HepG2 (cell line): Measurements from ENCODE around the gene IFNL1. TPM values are rescaled to one million over a fixed set of nuclear protein-coding genes. Genes with fewer than 3 reads are reported as not detected.

ENCODE experiments used
- ATAC-seq: fragments of 200-7000 bp; cut with Tn5 transposase; 3 replicates; pipeline ENCODE4 v1.9.1; 2020; ENCODE audit warnings: mild to moderate bottlenecking, moderate library complexity
- BruUV-seq: library from RNA; stranded (reverse); fragments of 400-500 nt; replicated peaks from 2 replicates; lab custom pipeline; 2021; lab: Mats Ljungman, UMichigan
- CTCF ChIA-PET: fragments of 300-600 bp; formaldehyde crosslinking; extraction: SDS; loops from one replicate; lab custom pipeline; 2021; ENCODE audit warnings: low total read pairs, inconsistent platforms, low intra/inter-chr PET ratio; lab: Yijun Ruan, JAX
- POLR2A ChIA-PET: fragments of 350-600 bp; sonication (Branson Sonifier 250); formaldehyde crosslinking; loops from one replicate; lab custom pipeline; 2020; ENCODE audit warnings: antibody characterized with exemption, inconsistent platforms; lab: Yijun Ruan, JAX
- DNase-seq: peaks from one replicate; pipeline ENCODE4 v3.0.0-alpha.2; 2015; ENCODE audit warnings: low spot score
- FAIRE-seq: peaks from 3 replicates; lab custom pipeline; 2011; peaks lifted over from hg19 to GRCh38; lab: Jason Lieb, UNC
- H2AFZ ChIP-seq: one replicate; pipeline ENCODE4 v1.6.1; 2011; ENCODE audit warnings: low read length, inconsistent platforms
- H3K27ac ChIP-seq: fragments of 300-600 bp; 3 replicates; pipeline ENCODE4 v1.8.0; 2011; ENCODE audit warnings: mixed run types, mild to moderate bottlenecking, mixed read lengths, low read length, inconsistent platforms; ENCODE audit not compliant: insufficient read depth; ENCODE audit errors: extremely low read length
- H3K27me3 ChIP-seq, 2 experiments: fragments of 200-600 bp in 1 of 2; 2 replicates in 1 of 2; 3 replicates in 1 of 2; pipeline versions ENCODE4 v1.6.0 to v1.8.0; 2011; ENCODE audit warnings: low read length in 2 of 2, mild to moderate bottlenecking in 2 of 2, moderate library complexity in 2 of 2, inconsistent platforms in 1 of 2; ENCODE audit not compliant: insufficient read depth in 2 of 2, control insufficient read depth in 1 of 2
- H3K36me3 ChIP-seq, 2 experiments: fragments of 200-600 bp in 1 of 2; replicated peaks in 1 of 2; 2 replicates in 1 of 2; 3 replicates in 1 of 2; pipeline versions ENCODE4 v1.5.1 to v1.8.0; 2011; ENCODE audit warnings: low read length in 2 of 2, inconsistent platforms in 1 of 2; ENCODE audit not compliant: insufficient read depth in 2 of 2, control insufficient read depth in 1 of 2
- H3K4me1 ChIP-seq: 2 replicates; pipeline ENCODE4 v1.5.1; 2012; ENCODE audit warnings: low read length, inconsistent platforms; ENCODE audit not compliant: insufficient read depth
- H3K4me2 ChIP-seq: 2 replicates; pipeline ENCODE4 v1.6.0; 2011; ENCODE audit warnings: low read depth, low read length, inconsistent platforms
- H3K4me3 ChIP-seq, 3 experiments: fragments of 200-600 bp in 1 of 3; sonication (generic), shearing (Covaris generic) in 1 of 3; replicated peaks in 1 of 3; 2 replicates each; pipeline ENCODE4 v1.5.1; 2011 to 2016; ENCODE audit warnings: low read length in 3 of 3, inconsistent platforms in 2 of 3, low read depth in 2 of 3, mild to moderate bottlenecking in 2 of 3, control low read depth in 1 of 3, mixed read lengths in 1 of 3; ENCODE audit not compliant: insufficient read depth in 1 of 3
- H3K79me2 ChIP-seq: one replicate; pipeline ENCODE4 v1.6.1; 2011; ENCODE audit warnings: low read length, inconsistent platforms; ENCODE audit not compliant: insufficient read depth
- H3K9ac ChIP-seq: 2 replicates; pipeline ENCODE4 v1.6.0; 2011; ENCODE audit warnings: mild to moderate bottlenecking, low read depth, low read length, inconsistent platforms; ENCODE audit not compliant: insufficient read depth
- H3K9me3 ChIP-seq: 2 replicates; pipeline ENCODE4 v1.5.1; 2012; ENCODE audit warnings: mild to moderate bottlenecking, low read length
- H4K20me1 ChIP-seq: 2 replicates; pipeline ENCODE4 v1.6.0; 2011; ENCODE audit warnings: inconsistent platforms, mild to moderate bottlenecking, low read length, moderate library complexity; ENCODE audit not compliant: insufficient read depth
- ARNT2 ChIP-seq: sonication (generic); formaldehyde crosslinking; IDR thresholded peaks from 2 replicates; pipeline ENCODE4 v1.8.0; 2022; ENCODE audit warnings: mild to moderate bottlenecking, low read depth, missing genetic modification reagents, moderate library complexity
- FIP1L1 ChIP-seq: fragments of 200-400 bp; formaldehyde crosslinking; IDR thresholded peaks from 2 replicates; pipeline ENCODE4 v1.6.1; 2018; ENCODE audit warnings: low read depth, mild to moderate bottlenecking, low read length, moderate library complexity, borderline replicate concordance; ENCODE audit not compliant: insufficient read depth
- KMT2A ChIP-seq: sonication (generic); formaldehyde crosslinking; IDR thresholded peaks from 2 replicates; pipeline ENCODE4 v1.4.0; 2020; ENCODE audit warnings: missing genetic modification reagents
- MTA1 ChIP-seq: sonication (generic); formaldehyde crosslinking; IDR thresholded peaks from 2 replicates; pipeline ENCODE4 v1.4.0; 2020; ENCODE audit warnings: missing genetic modification reagents, mild to moderate bottlenecking, borderline replicate concordance
- MTA3 ChIP-seq: sonication (generic); formaldehyde crosslinking; IDR thresholded peaks from 2 replicates; pipeline ENCODE4 v1.4.0; 2020; ENCODE audit warnings: missing genetic modification reagents
- POLR2AphosphoS2 ChIP-seq: IDR thresholded peaks from 2 replicates; pipeline ENCODE4 v1.6.1; 2011; ENCODE audit warnings: low read depth, low read length, improper control_type of control experiment
- ZNF230 ChIP-seq: sonication (generic); formaldehyde crosslinking; IDR thresholded peaks from 2 replicates; pipeline ENCODE4 v1.4.0; 2020; ENCODE audit warnings: mild to moderate bottlenecking, missing genetic modification reagents
- ZNF672 ChIP-seq: sonication (generic); formaldehyde crosslinking; IDR thresholded peaks from 2 replicates; pipeline ENCODE4 v1.8.1; 2022; ENCODE audit warnings: missing genetic modification reagents
- ZSCAN21 ChIP-seq: sonication (generic); formaldehyde crosslinking; IDR thresholded peaks from 2 replicates; pipeline ENCODE4 v1.8.0; 2022; ENCODE audit warnings: mild to moderate bottlenecking, missing genetic modification reagents, moderate library complexity, borderline replicate concordance
- whole genome bisulfite sequencing: methylation state at CpG from one replicate; pipeline ENCODE4 v1.1.6; 2017; ENCODE audit warnings: low lambda C conversion rate; 5-methylcytosine and 5-hydroxymethylcytosine counted together
- in situ Hi-C: cut with HindIII; loops from 2 replicates; pipeline ENCODE4 v1.10.0; 2017; ENCODE audit warnings: low pct_unique_long_range_greater_than_20kb; ENCODE audit not compliant: extremely low pct_ligation_motif_present
- intact Hi-C: fragments of 100-400 bp; cut with micrococcal nuclease; formaldehyde crosslinking; loops from one replicate; pipeline ENCODE4 v1.10.0; 2022; ENCODE audit not compliant: unreplicated experiment
- polyA plus RNA-seq, 8 experiments: library from polyadenylated mRNA; depleted of rRNA in 3 of 8; stranded (reverse) in 7 of 8; unstranded in 1 of 8; fragments of >200 nt; fragmentation: Illumina TruSeq in 4 of 8; extraction: Trizol in 4 of 8; gene quantifications; 2 replicates each; pipeline versions ENCODE4 v1.2.1 to v1.2.3, GENCODE V29; 2011 to 2016; ENCODE audit warnings: low read depth in 4 of 8, missing spikeins in 1 of 8, mixed read lengths in 1 of 8; ENCODE audit not compliant: insufficient read depth in 1 of 8
- total RNA-seq, 5 experiments: library from RNA; depleted of rRNA; stranded (reverse); fragments of >200 nt; fragmentation: Illumina TruSeq; extraction: Trizol; gene quantifications; 2 replicates each; pipeline ENCODE4 v1.2.3, GENCODE V29; 2016; ENCODE audit warnings: low read depth in 1 of 5
- TF ChIP-seq, protein P1 (sequence below): sonication (generic); formaldehyde crosslinking; IDR thresholded peaks from 2 replicates; pipeline ENCODE4 v1.4.0; 2020; ENCODE audit warnings: low read depth, mild to moderate bottlenecking, missing genetic modification reagents
- TF ChIP-seq, protein P2 (sequence below): sonication (generic); formaldehyde crosslinking; IDR thresholded peaks from 2 replicates; pipeline ENCODE4 v1.4.0; 2020; ENCODE audit warnings: missing genetic modification reagents
- TF ChIP-seq, protein P3 (sequence below): sonication (generic); formaldehyde crosslinking; conservative IDR thresholded peaks from 2 replicates; pipeline ENCODE4 v1.8.0; 2022; ENCODE audit warnings: low read depth, missing genetic modification reagents
- TF ChIP-seq, protein P4 (sequence below): sonication (generic); formaldehyde crosslinking; IDR thresholded peaks from 2 replicates; pipeline ENCODE4 v1.4.0; 2020; ENCODE audit warnings: missing genetic modification reagents, mild to moderate bottlenecking, borderline replicate concordance

The IFNL1 gene
- total and polyA plus RNA-seq, 2 of the 13 experiments (the other 11 are each of a cell fraction or from before 2014, with no cell fraction given) = not detected

DNA sequence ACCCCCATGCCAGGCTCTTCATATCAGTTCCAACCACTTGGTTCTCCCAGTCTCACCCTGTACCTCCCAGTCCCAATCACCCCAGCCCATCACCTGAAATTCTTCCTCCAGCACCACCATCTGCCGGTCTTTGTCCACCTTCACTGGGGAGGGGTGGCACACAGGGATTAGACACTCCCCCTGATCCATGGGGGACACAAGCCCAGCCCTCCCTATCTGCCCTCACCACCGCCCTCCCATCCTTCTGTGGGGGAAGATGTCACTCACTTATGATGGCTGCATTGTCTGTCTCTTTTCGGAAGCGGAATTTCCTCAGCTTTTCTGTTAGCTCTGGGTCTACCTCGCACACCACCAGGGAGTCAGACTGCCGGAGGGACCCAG is 39.0 kb downstream of the IFNL1 start:
- Histone ChIP-seq H3K4me2 (peak overlapping the region; percentile 70), H3K9me3 (no peaks in the 10 kb centered on the region), H3K4me1 (peaks cover 66% of the 10 kb centered on the region), H3K9ac (no peak overlapping the region), H3K79me2 (no peaks in the 10 kb centered on the region), H3K27me3 (no peaks in the 10 kb centered on the region), H3K36me3 (no peaks in the 10 kb centered on the region), H3K27ac (no peak overlapping the region), H2AFZ (peak overlapping the region; percentile 15), H3K4me3 (peak overlapping the region; percentile 31 to 66 (median 43); a peak in 4 of 6 replicates), H4K20me1 (no peaks in the 10 kb centered on the region)
- ChIA-PET POLR2A (no interaction called here), CTCF (no interaction called here)
- ATAC-seq = peak; percentile 31
- TF ChIP-seq, protein P1, sequence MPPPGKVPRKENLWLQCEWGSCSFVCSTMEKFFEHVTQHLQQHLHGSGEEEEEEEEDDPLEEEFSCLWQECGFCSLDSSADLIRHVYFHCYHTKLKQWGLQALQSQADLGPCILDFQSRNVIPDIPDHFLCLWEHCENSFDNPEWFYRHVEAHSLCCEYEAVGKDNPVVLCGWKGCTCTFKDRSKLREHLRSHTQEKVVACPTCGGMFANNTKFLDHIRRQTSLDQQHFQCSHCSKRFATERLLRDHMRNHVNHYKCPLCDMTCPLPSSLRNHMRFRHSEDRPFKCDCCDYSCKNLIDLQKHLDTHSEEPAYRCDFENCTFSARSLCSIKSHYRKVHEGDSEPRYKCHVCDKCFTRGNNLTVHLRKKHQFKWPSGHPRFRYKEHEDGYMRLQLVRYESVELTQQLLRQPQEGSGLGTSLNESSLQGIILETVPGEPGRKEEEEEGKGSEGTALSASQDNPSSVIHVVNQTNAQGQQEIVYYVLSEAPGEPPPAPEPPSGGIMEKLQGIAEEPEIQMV (CRISPR knock-in tag) = no peak
- TF ChIP-seq ZNF672 (CRISPR knock-in tag) (no peak), MTA3 (CRISPR knock-in tag) (no peak), KMT2A (CRISPR knock-in tag) (no peak), POLR2AphosphoS2 (no peak), ARNT2 (no peak), ZSCAN21 (CRISPR knock-in tag) (no peak), FIP1L1 (no peak), MTA1 (CRISPR knock-in tag) (no peak), ZNF230 (no peak)
- TF ChIP-seq, protein P2, sequence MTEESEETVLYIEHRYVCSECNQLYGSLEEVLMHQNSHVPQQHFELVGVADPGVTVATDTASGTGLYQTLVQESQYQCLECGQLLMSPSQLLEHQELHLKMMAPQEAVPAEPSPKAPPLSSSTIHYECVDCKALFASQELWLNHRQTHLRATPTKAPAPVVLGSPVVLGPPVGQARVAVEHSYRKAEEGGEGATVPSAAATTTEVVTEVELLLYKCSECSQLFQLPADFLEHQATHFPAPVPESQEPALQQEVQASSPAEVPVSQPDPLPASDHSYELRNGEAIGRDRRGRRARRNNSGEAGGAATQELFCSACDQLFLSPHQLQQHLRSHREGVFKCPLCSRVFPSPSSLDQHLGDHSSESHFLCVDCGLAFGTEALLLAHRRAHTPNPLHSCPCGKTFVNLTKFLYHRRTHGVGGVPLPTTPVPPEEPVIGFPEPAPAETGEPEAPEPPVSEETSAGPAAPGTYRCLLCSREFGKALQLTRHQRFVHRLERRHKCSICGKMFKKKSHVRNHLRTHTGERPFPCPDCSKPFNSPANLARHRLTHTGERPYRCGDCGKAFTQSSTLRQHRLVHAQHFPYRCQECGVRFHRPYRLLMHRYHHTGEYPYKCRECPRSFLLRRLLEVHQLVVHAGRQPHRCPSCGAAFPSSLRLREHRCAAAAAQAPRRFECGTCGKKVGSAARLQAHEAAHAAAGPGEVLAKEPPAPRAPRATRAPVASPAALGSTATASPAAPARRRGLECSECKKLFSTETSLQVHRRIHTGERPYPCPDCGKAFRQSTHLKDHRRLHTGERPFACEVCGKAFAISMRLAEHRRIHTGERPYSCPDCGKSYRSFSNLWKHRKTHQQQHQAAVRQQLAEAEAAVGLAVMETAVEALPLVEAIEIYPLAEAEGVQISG (CRISPR knock-in tag) = no peak
- TF ChIP-seq, protein P3, sequence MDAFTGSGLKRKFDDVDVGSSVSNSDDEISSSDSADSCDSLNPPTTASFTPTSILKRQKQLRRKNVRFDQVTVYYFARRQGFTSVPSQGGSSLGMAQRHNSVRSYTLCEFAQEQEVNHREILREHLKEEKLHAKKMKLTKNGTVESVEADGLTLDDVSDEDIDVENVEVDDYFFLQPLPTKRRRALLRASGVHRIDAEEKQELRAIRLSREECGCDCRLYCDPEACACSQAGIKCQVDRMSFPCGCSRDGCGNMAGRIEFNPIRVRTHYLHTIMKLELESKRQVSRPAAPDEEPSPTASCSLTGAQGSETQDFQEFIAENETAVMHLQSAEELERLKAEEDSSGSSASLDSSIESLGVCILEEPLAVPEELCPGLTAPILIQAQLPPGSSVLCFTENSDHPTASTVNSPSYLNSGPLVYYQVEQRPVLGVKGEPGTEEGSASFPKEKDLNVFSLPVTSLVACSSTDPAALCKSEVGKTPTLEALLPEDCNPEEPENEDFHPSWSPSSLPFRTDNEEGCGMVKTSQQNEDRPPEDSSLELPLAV (CRISPR knock-in tag) = no peak
- TF ChIP-seq, protein P4, sequence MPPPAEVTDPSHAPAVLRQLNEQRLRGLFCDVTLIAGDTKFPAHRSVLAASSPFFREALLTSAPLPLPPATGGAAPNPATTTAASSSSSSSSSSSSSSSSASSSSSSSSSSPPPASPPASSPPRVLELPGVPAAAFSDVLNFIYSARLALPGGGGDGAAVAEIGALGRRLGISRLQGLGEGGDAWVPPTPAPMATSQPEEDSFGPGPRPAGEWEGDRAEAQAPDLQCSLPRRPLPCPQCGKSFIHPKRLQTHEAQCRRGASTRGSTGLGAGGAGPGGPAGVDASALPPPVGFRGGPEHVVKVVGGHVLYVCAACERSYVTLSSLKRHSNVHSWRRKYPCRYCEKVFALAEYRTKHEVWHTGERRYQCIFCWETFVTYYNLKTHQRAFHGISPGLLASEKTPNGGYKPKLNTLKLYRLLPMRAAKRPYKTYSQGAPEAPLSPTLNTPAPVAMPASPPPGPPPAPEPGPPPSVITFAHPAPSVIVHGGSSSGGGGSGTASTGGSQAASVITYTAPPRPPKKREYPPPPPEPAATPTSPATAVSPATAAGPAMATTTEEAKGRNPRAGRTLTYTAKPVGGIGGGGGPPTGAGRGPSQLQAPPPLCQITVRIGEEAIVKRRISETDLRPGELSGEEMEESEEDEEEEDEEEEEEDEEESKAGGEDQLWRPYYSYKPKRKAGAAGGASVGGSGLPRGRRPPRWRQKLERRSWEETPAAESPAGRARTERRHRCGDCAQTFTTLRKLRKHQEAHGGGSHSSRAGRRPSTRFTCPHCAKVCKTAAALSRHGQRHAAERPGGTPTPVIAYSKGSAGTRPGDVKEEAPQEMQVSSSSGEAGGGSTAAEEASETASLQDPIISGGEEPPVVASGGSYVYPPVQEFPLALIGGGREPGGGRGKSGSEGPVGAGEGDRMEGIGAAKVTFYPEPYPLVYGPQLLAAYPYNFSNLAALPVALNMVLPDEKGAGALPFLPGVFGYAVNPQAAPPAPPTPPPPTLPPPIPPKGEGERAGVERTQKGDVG (CRISPR knock-in tag) = no peak
- no peak for DNase-seq
- in situ Hi-C loops = no loop called here
- WGBS = 19% methylated on average over 6 of the region's 6 CpGs
- intact Hi-C loops = no loop called here
- no TSS peak for BruUV-seq
- no peak for FAIRE-seq
